ENCODE data around the gene ANKMY1. TPM values are rescaled to one million over a fixed set of nuclear protein-coding genes. Genes with fewer than 3 reads are reported as not detected.

Gene ANKMY1
- total and polyA plus RNA-seq, 2 experiments from 2014 or later = 2.3 to 8.9 TPM

DNA sequence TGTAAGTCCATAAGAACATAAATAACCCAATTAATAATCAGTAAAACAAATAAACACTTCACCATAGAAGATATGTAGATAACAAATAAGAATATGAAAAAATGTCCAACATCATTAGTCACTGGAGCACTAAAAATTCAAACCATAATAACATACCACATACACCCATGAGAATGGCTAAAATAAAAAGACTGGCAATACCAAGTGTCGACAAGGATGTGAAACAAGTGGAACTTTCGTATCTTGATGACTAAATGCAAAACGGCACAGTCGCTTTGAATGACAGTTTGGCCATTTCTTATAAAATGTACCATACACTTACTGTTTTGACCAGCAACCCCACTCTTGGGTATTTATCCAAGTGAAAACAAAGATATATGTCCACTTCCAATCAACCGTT lies 26.8 kb downstream of the ANKMY1 start (continued):
- TF ChIP-seq, protein P1, sequence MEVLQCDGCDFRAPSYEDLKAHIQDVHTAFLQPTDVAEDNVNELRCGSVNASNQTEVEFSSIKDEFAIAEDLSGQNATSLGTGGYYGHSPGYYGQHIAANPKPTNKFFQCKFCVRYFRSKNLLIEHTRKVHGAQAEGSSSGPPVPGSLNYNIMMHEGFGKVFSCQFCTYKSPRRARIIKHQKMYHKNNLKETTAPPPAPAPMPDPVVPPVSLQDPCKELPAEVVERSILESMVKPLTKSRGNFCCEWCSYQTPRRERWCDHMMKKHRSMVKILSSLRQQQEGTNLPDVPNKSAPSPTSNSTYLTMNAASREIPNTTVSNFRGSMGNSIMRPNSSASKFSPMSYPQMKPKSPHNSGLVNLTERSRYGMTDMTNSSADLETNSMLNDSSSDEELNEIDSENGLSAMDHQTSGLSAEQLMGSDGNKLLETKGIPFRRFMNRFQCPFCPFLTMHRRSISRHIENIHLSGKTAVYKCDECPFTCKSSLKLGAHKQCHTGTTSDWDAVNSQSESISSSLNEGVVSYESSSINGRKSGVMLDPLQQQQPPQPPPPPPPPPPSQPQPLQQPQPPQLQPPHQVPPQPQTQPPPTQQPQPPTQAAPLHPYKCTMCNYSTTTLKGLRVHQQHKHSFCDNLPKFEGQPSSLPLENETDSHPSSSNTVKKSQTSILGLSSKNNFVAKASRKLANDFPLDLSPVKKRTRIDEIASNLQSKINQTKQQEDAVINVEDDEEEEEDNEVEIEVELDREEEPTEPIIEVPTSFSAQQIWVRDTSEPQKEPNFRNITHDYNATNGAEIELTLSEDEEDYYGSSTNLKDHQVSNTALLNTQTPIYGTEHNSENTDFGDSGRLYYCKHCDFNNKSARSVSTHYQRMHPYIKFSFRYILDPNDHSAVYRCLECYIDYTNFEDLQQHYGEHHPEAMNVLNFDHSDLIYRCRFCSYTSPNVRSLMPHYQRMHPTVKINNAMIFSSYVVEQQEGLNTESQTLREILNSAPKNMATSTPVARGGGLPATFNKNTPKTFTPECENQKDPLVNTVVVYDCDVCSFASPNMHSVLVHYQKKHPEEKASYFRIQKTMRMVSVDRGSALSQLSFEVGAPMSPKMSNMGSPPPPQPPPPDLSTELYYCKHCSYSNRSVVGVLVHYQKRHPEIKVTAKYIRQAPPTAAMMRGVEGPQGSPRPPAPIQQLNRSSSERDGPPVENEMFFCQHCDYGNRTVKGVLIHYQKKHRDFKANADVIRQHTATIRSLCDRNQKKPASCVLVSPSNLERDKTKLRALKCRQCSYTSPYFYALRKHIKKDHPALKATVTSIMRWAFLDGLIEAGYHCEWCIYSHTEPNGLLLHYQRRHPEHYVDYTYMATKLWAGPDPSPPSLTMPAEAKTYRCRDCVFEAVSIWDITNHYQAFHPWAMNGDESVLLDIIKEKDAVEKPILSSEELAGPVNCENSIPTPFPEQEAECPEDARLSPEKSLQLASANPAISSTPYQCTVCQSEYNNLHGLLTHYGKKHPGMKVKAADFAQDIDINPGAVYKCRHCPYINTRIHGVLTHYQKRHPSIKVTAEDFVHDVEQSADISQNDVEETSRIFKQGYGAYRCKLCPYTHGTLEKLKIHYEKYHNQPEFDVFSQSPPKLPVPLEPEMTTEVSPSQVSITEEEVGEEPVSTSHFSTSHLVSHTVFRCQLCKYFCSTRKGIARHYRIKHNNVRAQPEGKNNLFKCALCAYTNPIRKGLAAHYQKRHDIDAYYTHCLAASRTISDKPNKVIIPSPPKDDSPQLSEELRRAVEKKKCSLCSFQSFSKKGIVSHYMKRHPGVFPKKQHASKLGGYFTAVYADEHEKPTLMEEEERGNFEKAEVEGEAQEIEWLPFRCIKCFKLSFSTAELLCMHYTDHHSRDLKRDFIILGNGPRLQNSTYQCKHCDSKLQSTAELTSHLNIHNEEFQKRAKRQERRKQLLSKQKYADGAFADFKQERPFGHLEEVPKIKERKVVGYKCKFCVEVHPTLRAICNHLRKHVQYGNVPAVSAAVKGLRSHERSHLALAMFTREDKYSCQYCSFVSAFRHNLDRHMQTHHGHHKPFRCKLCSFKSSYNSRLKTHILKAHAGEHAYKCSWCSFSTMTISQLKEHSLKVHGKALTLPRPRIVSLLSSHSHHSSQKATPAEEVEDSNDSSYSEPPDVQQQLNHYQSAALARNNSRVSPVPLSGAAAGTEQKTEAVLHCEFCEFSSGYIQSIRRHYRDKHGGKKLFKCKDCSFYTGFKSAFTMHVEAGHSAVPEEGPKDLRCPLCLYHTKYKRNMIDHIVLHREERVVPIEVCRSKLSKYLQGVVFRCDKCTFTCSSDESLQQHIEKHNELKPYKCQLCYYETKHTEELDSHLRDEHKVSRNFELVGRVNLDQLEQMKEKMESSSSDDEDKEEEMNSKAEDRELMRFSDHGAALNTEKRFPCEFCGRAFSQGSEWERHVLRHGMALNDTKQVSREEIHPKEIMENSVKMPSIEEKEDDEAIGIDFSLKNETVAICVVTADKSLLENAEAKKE (CRISPR knock-in tag; IDR thresholded peaks at IDR 0.05) = no peak
- TF ChIP-seq ZNF331 (CRISPR knock-in tag; IDR thresholded peaks at IDR 0.05; ENCODE audit: low read depth) = no peak
- no peak for TF ChIP-seq EZH2 (IDR thresholded peaks at IDR 0.05; ENCODE audit: low read depth, unreplicated experiment)
- TF ChIP-seq, protein P2, sequence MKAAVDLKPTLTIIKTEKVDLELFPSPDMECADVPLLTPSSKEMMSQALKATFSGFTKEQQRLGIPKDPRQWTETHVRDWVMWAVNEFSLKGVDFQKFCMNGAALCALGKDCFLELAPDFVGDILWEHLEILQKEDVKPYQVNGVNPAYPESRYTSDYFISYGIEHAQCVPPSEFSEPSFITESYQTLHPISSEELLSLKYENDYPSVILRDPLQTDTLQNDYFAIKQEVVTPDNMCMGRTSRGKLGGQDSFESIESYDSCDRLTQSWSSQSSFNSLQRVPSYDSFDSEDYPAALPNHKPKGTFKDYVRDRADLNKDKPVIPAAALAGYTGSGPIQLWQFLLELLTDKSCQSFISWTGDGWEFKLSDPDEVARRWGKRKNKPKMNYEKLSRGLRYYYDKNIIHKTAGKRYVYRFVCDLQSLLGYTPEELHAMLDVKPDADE (IDR thresholded peaks at IDR 0.05) = no peak

DNA sequence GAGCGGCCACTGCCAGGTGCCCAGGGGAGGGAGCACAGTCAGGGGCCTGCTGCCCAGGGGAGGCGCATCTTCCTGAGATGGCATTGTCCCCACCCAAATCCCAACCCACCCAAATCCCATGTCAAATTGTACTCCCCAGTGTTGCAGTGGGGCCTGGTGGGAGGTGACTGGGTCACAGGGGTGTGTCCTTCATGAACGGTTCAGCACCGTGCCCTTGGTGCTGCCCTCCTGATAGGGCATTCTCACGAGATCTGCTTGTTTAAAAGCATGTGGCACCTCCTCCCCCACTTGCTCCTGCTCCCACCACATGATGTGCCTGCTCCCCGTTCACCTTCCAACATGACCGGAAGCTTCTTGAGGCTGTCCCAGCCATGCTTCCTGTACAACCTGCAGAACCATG lies 27.6 kb downstream of the ANKMY1 start:
- Mint-ChIP-seq H3K36me3 (ENCODE audit: low read depth) (peaks cover 63% of the 10 kb centered on the region), H3K9me3 (peaks cover 75% of the 10 kb centered on the region)
- no peak for ATAC-seq
- no peak for TF ChIP-seq ZNF331 (CRISPR knock-in tag; IDR thresholded peaks at IDR 0.05; ENCODE audit: low read depth)
- TF ChIP-seq, protein P3, sequence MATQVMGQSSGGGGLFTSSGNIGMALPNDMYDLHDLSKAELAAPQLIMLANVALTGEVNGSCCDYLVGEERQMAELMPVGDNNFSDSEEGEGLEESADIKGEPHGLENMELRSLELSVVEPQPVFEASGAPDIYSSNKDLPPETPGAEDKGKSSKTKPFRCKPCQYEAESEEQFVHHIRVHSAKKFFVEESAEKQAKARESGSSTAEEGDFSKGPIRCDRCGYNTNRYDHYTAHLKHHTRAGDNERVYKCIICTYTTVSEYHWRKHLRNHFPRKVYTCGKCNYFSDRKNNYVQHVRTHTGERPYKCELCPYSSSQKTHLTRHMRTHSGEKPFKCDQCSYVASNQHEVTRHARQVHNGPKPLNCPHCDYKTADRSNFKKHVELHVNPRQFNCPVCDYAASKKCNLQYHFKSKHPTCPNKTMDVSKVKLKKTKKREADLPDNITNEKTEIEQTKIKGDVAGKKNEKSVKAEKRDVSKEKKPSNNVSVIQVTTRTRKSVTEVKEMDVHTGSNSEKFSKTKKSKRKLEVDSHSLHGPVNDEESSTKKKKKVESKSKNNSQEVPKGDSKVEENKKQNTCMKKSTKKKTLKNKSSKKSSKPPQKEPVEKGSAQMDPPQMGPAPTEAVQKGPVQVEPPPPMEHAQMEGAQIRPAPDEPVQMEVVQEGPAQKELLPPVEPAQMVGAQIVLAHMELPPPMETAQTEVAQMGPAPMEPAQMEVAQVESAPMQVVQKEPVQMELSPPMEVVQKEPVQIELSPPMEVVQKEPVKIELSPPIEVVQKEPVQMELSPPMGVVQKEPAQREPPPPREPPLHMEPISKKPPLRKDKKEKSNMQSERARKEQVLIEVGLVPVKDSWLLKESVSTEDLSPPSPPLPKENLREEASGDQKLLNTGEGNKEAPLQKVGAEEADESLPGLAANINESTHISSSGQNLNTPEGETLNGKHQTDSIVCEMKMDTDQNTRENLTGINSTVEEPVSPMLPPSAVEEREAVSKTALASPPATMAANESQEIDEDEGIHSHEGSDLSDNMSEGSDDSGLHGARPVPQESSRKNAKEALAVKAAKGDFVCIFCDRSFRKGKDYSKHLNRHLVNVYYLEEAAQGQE (IDR thresholded peaks at IDR 0.05; ENCODE audit: unreplicated experiment) = no peak

More for the DNA sequence above, 27.6 kb downstream of the ANKMY1 start:
- no peaks in the 10 kb centered on the region for H3K4me1 ChIP-seq (ENCODE audit: insufficient read depth)
- no peak overlapping the region for H3K4me2 ChIP-seq
- DNase-seq (ENCODE audit: low spot score) = no peak
- peaks cover 20% of the 10 kb centered on the region for H3K36me3 ChIP-seq (ENCODE audit: insufficient read depth)
- no peak overlapping the region for H3K27ac ChIP-seq (ENCODE audit: low read depth)
- no peak overlapping the region for H3K4me3 ChIP-seq
- peaks cover 3% of the 10 kb centered on the region; the same call in 1 of the 2 replicates for H3K9me2 ChIP-seq (ENCODE audit: insufficient read depth)
- Mint-ChIP-seq H3K4me3 (no peak overlapping the region), H3K4me1 (no peaks in the 10 kb centered on the region), H3K27ac (no peak overlapping the region), H3K27me3 (ENCODE audit: insufficient read depth, low read depth, poor library complexity) (peaks cover 5% of the 10 kb centered on the region)
- no peaks in the 10 kb centered on the region for H4K20me1 ChIP-seq (replicated peaks; ENCODE audit: insufficient read depth)
- no peaks in the 10 kb centered on the region for H3K79me2 ChIP-seq (replicated peaks; ENCODE audit: insufficient read depth)
- no peaks in the 10 kb centered on the region for H3F3A ChIP-seq (replicated peaks; ENCODE audit: low read depth)
- H2AFZ ChIP-seq = no peak overlapping the region
- H3K27me3 ChIP-seq (ENCODE audit: insufficient read depth) = no peaks in the 10 kb centered on the region
